ENCODE results near the gene IL17RA.

IL17RA gene

DNA sequence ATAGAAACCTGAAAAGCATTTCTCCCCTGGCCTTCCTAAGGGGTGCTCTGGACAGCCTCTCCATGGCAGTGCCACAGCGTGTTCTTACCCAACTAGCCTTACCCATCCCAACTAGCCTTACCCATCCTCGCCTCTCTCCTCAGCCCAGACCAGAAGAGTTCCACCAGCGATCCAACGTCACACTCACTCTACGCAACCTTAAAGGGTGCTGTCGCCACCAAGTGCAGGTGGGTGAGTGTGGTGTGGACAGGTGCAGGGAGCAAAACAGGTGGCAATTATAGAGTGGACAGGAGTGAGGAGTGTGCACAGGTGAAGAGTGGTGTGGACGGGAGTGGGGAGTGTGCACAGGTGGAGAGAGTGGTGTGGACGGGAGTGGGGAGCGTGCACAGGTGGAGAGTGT lies 18.6 kb downstream of the IL17RA start:
- no peak overlapping the region for H3K27ac ChIP-seq
- TF ChIP-seq, protein P1, sequence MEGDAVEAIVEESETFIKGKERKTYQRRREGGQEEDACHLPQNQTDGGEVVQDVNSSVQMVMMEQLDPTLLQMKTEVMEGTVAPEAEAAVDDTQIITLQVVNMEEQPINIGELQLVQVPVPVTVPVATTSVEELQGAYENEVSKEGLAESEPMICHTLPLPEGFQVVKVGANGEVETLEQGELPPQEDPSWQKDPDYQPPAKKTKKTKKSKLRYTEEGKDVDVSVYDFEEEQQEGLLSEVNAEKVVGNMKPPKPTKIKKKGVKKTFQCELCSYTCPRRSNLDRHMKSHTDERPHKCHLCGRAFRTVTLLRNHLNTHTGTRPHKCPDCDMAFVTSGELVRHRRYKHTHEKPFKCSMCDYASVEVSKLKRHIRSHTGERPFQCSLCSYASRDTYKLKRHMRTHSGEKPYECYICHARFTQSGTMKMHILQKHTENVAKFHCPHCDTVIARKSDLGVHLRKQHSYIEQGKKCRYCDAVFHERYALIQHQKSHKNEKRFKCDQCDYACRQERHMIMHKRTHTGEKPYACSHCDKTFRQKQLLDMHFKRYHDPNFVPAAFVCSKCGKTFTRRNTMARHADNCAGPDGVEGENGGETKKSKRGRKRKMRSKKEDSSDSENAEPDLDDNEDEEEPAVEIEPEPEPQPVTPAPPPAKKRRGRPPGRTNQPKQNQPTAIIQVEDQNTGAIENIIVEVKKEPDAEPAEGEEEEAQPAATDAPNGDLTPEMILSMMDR (conservative IDR thresholded peaks at IDR 0.05) = no peak

DNA sequence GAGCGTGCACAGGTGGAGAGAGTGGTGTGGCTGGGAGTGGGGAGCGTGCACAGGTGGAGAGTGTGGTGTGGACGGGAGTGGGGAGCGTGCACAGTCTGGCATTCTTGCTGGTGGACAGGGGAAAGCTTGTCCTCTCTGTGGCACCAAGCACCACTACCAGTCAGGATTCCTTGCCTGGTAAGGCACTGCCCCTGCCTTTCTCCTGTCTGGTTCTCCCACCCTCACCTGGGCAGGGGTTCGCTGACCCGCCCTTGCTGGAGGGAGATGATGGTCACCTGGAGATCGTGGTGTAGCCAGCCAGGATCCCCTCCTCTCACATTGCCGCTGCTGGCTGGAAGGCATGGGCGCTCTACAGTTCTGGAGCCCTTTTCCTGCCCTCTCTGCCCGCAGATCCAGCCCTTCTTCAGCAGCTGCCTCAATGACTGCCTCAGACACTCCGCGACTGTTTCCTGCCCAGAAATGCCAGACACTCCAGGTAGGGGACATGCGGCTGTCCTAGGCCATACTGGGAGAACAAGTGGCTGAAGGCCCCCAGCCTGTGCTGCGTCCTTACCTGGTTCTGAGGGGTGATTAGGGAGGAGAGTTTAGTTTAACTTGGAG lies 19.6 kb downstream of the IL17RA start:
- H3K27ac ChIP-seq = no peak overlapping the region
- TF ChIP-seq, protein P1 (conservative IDR thresholded peaks at IDR 0.05) = no peak

DNA sequence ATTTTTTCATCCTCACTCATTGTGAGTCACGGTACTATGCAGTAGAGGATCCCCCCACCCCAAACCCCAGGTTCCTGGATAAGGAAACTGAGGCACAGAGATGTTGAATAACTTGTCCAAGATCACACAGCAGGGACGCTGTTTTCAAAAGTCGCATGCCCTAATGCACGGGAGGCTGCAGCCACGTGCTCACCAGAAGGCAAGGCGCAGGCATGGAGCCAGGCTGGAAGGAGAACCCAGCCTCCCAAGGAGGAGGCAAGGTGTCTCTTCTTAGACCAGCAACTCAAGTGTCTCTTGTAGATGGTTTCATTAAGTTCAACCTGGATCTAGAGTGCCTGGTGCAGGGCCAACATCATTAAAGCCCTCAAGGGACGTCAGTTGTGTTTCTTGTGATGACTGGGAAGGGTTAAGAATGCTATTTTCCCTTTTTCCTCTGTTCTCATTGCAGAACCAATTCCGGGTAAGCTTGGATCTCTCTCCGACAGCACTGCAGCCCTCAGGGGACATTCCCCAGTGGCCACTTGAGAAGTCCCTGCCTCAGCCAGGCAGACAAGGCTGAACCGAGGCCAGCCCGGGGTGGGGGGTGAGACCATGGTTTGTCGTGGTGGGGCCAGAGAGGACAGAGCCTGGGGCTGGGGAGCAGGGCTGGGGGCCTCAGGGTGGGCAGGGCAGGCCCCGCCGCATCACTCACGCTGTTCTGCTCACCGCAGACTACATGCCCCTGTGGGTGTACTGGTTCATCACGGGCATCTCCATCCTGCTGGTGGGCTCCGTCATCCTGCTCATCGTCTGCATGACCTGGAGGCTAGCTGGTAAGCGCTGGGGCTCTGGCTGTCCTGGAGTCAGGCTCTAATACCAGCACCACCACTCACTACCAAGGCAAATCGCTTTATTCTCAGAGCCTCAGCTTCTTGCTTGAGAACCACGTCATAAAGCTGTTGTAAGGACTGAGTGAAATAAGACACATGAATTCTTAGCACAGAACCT lies 20.6 kb downstream of the IL17RA start:
- TF ChIP-seq, protein P1 (conservative IDR thresholded peaks at IDR 0.05) = no peak
- H3K27ac ChIP-seq = no peak overlapping the region

DNA sequence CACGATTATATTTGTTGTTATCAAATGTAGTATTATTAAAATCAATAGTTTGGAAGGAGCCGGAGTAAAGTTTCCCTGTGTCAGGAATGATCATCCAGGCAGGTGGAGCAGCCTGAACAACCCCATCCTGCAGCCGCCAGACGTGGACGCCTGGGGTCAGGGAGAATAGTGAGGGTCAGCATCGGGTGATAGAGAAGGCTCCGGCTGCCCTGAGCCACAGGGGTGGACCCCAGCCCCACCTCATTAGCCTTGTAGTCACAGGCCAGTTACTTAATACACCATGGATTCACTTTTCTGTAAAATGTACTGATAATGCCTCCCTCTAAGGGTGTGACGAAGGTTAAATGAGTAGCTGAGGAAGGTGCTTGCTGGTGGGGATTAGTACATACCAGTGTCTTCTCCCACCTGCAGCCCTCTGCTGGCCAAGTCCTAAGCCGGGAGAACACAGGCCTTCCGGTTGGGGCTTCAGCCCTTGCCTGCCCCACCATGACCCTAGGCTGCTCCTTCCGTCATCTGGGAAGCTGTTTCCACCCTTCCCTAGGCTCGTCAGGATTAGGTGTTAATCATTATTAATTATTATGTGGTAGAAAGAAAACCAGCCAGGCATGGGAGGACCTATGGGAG lies 21.5 kb downstream of the IL17RA start:
- TF ChIP-seq, protein P1 (conservative IDR thresholded peaks at IDR 0.05) = no peak
- no peak overlapping the region for H3K27ac ChIP-seq

DNA sequence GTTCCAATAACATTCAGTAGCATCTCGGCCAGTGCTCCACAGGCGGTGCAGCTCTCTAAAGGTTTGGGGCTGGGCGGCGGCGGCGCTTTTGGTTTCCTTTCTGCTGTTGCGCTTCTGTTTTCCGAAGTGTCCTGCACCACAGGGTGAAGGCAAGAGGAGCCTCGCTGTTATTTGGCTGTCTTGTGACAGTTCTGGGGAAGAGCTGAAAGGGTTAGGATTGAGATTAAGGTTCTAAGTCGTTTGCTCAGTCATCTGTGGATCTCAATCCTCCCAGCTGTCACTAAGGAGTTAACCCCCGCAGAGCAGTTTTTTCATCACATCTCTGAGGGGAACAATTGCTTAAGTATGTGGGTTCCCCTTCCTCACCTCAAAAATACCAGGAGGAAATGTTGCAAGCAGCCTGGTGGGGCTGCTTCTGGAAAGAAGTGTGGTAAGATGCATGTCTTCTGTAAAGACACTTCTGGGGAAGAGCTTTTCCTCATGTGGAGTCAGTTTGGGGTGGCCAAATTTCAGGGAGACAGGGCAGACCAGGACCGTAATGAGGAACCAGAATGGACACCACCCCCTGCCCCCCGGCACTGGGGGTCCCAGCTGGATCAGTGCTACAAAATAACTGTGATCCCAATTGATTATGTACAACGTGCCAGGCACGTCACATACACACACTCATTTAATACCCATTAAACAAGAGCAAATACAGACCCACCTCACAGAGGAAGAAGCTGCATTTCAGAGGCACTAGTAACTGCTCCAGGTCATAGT lies 22.2 kb downstream of the IL17RA start:
- TF ChIP-seq, protein P1 (conservative IDR thresholded peaks at IDR 0.05) = no peak
- H3K27ac ChIP-seq = no peak overlapping the region

DNA sequence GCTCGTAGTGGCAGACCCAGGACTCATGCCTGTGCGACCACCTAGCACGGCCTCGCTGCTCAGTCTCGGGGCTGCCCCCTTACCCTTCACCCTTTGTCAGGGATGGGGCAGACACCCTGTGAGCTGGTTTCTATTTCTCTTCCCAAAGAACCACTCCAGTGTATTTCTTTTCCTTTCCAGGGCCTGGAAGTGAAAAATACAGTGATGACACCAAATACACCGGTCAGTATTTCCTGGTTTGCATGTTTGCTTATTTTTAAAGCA lies 22.7 kb downstream of the IL17RA start:
- TF ChIP-seq, protein P1 (conservative IDR thresholded peaks at IDR 0.05) = no peak
- no peak overlapping the region for H3K27ac ChIP-seq

Measured in VCaP (cell line).